AG04449 (cell line): ENCODE data around the gene PES1.

ENCODE experiments used
- CTCF ChIA-PET: fragments of 350-600 bp; formaldehyde crosslinking; extraction: SDS; loops from one replicate; lab custom pipeline; 2021; ENCODE audit warnings: antibody characterized with exemption; lab: Yijun Ruan, JAX
- POLR2A ChIA-PET: fragments of 400-600, 350-600 bp; formaldehyde crosslinking; extraction: SDS; loops from one replicate; lab custom pipeline; 2020; ENCODE audit warnings: antibody characterized with exemption, inconsistent platforms; lab: Yijun Ruan, JAX
- DNase-seq: peaks from one replicate; pipeline ENCODE4 v3.0.0-alpha.2; 2010; ENCODE audit warnings: low read depth, low spot score
- H3K4me3 ChIP-seq: 2 replicates; pipeline ENCODE4 v1.5.1; 2011; ENCODE audit warnings: low read depth, mild to moderate bottlenecking, control low read depth, low read length
- TF ChIP-seq, protein P1 (sequence below): IDR thresholded peaks from one replicate; pipeline ENCODE4 v1.5.1; 2011; ENCODE audit warnings: mild to moderate bottlenecking, moderate library complexity, low read length, control low read depth, inconsistent platforms; ENCODE audit not compliant: insufficient read depth; ENCODE audit errors: missing control alignments

Gene PES1

DNA sequence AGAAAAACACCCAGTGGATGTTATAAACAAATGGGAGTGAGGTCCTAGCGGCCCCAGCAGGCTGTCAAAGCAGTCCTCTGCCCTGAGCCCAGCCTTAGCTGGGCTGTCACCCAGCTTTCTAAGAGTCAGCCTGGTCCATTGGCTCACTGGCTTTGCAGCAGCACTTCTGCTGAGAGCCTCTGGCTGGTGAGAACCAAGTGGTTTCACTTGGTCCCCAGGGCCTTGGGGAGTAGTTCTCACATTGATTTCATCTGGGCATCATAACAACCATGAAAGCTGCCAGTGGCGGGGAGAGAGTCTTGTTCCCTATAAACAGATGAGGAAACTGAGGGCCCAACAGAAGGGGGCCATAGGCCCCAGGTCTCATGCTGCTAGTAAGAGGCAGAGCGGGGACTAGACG, 56.5 kb downstream of the PES1 start:
- CTCF ChIA-PET, result interaction anchor here (1.2 kb wide), 1 partner anchor 51 kb away, joined by 4 read pairs; no protein-coding TSS in a partner anchor
- POLR2A ChIA-PET, result no interaction called here
- TF ChIP-seq, protein P1, sequence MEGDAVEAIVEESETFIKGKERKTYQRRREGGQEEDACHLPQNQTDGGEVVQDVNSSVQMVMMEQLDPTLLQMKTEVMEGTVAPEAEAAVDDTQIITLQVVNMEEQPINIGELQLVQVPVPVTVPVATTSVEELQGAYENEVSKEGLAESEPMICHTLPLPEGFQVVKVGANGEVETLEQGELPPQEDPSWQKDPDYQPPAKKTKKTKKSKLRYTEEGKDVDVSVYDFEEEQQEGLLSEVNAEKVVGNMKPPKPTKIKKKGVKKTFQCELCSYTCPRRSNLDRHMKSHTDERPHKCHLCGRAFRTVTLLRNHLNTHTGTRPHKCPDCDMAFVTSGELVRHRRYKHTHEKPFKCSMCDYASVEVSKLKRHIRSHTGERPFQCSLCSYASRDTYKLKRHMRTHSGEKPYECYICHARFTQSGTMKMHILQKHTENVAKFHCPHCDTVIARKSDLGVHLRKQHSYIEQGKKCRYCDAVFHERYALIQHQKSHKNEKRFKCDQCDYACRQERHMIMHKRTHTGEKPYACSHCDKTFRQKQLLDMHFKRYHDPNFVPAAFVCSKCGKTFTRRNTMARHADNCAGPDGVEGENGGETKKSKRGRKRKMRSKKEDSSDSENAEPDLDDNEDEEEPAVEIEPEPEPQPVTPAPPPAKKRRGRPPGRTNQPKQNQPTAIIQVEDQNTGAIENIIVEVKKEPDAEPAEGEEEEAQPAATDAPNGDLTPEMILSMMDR, result no peak

DNA sequence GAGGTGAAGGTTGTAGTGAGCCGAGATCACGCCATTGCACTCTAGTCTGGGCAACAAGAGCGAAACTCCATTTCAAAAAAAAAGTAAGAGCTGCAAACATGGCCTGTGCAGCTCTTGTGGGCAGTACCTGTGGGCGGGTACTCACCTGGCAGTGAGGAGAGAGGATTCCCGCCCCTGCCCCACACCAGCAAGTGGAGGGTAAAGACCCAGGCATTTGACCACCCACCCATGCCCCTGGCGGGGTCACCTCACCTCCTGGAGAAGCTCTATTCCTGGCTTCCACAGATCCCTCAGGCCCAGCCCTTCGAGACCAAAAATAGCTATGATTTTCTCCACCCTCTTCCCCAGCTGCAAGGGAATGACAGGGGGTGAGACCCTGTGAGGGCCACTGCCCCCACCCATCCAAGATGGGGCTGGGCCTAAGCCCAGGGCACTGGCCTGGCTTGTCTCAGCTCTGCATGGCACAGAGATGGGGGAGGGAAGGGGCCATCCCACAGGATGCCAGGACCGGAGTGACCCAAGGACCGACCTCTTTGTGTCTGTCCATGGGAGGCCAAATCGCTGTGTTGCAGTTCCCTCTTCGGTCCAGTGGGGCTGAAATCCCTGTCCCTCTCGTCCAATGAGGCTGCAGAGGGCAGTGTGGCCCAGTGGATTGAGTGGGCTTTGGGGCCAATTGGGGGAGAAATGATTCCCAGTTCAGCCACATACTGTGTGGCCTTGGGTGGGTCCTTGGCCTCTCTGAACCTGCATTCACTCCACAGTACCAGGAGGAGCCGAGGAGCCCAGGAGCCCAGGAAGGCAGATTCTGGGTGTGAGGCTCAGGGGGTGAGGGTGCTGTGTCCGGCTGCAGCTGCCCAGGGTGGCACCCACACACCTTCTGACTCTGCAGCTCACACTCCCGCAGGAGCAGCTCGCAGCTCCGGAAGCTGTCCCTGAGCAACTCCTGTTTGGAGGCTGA, 59.8 kb downstream of the PES1 start:
- ChIA-PET POLR2A (no interaction called here), CTCF (no interaction called here)
- TF ChIP-seq, protein P1, result no peak
- no peak overlapping the region for H3K4me3 ChIP-seq
- DNase-seq, result no peak

More for the DNA sequence above, 56.5 kb downstream of the PES1 start:
- DNase-seq, result no peak
- no peak overlapping the region for H3K4me3 ChIP-seq

DNA sequence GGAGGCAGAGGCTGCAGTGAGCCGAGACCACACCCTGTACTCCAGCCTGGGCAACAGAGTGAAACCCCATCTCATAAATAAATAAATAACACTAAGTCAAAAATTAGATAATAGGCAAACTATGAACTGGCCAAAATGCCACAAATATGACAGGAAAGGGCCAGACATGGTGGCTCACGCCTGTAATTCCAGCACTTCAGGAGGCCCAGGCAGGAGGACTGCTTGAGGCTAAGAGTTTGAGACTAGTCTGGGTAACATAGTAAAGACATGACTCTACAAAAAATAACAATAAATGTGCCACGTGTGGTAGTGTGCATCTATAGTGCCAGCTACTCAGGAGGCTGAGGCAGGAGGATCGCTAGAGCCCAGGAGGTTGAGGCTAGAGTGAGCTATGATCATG, 65.1 kb downstream of the PES1 start:
- no peak for DNase-seq
- POLR2A ChIA-PET, result no interaction called here
- H3K4me3 ChIP-seq, result no peak overlapping the region
- CTCF ChIA-PET, result interaction anchor here (0.5 to 1.1 kb wide), 2 partner anchors 15 to 82 kb away, joined by 3 read pairs; no protein-coding TSS in a partner anchor
- TF ChIP-seq, protein P1, result no peak
